ENCODE data around the gene HMGXB3.

The HMGXB3 gene

DNA sequence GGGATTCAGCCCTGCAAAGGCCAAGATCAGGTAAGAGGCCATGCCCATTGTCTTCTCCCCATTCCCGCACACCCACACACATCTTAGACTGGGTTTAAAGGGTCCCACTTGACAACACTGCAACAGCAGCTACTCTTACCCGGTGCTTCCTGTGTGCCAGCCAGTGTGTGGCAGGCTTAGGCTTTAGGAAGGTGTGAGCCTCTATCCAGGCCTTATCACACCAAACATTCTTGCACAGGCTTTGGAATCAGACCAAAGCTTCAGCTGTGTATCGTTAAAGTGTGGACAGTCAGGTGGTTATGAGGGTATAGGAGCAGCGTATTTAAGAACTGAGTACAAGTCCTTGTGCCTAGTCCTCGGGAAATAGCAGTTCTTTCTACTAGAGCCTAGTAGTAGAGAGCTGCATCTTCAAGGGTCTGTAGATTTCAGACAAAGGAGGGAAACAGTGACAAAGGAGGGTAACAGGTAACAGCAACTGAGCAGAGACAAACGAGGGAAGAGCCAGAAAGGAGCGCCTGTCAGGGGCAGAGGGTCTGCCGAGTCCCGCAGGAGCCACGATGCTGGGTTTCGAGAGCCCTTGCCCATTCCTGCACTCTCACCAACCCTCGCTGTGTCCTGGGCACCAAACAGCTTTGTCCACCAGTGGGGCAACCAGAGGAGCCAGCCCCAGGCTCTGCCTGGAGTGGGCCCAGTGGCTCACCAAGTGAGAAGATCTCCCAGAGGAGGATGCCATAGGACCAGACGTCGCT, 55.0 kb downstream of the HMGXB3 start:
- Histone ChIP-seq H3K4me1 (ENCODE audit: control insufficient read depth, insufficient read depth, low read length) (peaks cover 12% of the 10 kb centered on the region), H3K4me3 (ENCODE audit: low read depth, low read length) (no peak overlapping the region), H3K9me3 (ENCODE audit: control insufficient read depth, insufficient read depth, low read length) (no peaks in the 10 kb centered on the region), H3K27me3 (ENCODE audit: control insufficient read depth, insufficient read depth, low read length) (no peaks in the 10 kb centered on the region; the same call in 1 of the 2 replicates), H3K9ac (ENCODE audit: low read depth, low read length) (no peak overlapping the region), H3K36me3 (ENCODE audit: control insufficient read depth, insufficient read depth, low read length) (peaks cover 51% of the 10 kb centered on the region), H3K27ac (ENCODE audit: low read depth, low read length) (no peak overlapping the region)

DNA sequence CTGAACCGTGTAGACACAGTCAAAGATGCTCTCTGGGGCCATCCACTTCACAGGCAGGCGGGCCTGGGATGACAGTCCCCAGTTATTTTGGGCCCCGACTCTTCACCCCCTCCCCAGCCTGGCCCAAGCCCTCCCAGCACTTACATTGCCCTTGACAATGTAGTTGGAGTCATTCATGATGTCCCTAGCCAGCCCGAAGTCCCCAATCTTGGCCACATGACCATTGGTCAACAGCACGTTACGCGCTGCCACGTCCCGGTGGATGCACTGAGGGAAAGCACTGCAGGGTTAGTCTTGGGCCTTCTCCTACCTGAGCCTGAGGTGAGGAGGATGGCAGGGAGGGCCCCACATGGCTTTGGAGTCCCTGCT, 55.5 kb downstream of the HMGXB3 start:
- H3K4me1 ChIP-seq (ENCODE audit: control insufficient read depth, insufficient read depth, low read length), result peaks cover 12% of the 10 kb centered on the region
- no peaks in the 10 kb centered on the region; the same call in 1 of the 2 replicates for H3K27me3 ChIP-seq (ENCODE audit: control insufficient read depth, insufficient read depth, low read length)
- no peak overlapping the region for H3K4me3 ChIP-seq (ENCODE audit: low read depth, low read length)
- H3K9me3 ChIP-seq (ENCODE audit: control insufficient read depth, insufficient read depth, low read length), result no peaks in the 10 kb centered on the region
- peaks cover 46% of the 10 kb centered on the region for H3K36me3 ChIP-seq (ENCODE audit: control insufficient read depth, insufficient read depth, low read length)
- no peak overlapping the region for H3K27ac ChIP-seq (ENCODE audit: low read depth, low read length)
- no peak overlapping the region for H3K9ac ChIP-seq (ENCODE audit: low read depth, low read length)

DNA sequence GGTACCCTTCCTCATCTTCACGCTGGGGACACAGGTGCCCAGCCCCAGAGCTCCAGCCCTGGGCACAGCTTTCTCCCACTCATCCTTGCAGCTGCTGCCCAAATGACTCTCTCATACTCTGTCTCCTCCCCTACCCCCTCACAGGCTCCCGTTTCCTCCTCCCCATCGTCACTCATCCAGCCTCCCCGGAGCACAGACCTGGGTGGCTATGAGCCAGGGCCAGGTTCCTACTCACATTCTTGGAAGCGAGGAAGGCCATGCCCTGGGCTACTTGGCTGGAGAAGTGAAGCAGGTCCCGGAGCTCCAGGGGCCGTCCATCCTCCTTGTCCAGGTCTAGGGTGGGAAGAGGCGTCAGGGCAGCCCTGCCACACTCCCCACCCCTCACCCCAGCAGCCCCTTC, 56.5 kb downstream of the HMGXB3 start:
- no peak overlapping the region for H3K4me3 ChIP-seq (ENCODE audit: low read depth, low read length)
- peaks cover 36% of the 10 kb centered on the region for H3K36me3 ChIP-seq (ENCODE audit: control insufficient read depth, insufficient read depth, low read length)
- no peaks in the 10 kb centered on the region for H3K9me3 ChIP-seq (ENCODE audit: control insufficient read depth, insufficient read depth, low read length)
- peaks cover 12% of the 10 kb centered on the region for H3K4me1 ChIP-seq (ENCODE audit: control insufficient read depth, insufficient read depth, low read length)
- no peak overlapping the region for H3K9ac ChIP-seq (ENCODE audit: low read depth, low read length)
- H3K27me3 ChIP-seq (ENCODE audit: control insufficient read depth, insufficient read depth, low read length), result no peaks in the 10 kb centered on the region; the same call in 1 of the 2 replicates
- no peak overlapping the region for H3K27ac ChIP-seq (ENCODE audit: low read depth, low read length)

DNA sequence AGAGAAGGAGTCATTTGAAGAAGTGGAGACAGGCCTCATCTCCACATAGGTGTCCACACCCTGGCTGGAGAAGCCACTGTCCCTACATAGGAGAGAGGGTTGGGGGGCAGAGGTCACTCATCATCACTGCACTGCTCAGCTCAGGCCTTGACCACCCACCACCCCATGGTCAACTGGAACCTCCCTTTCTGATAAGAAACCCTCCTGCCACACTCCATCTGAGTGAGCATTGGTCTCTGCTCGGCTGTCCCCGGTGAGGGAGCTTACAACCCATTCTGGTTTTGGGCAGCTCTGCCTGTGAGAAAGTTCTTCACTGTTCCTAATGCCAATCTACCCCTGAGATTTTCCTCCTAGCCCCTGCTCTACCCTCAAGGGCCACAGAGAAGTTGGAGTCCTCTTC, 57.0 kb downstream of the HMGXB3 start:
- no peaks in the 10 kb centered on the region for H3K9me3 ChIP-seq (ENCODE audit: control insufficient read depth, insufficient read depth, low read length)
- H3K4me1 ChIP-seq (ENCODE audit: control insufficient read depth, insufficient read depth, low read length), result peaks cover 12% of the 10 kb centered on the region
- no peak overlapping the region for H3K9ac ChIP-seq (ENCODE audit: low read depth, low read length)
- H3K4me3 ChIP-seq (ENCODE audit: low read depth, low read length), result no peak overlapping the region
- no peaks in the 10 kb centered on the region; the same call in 1 of the 2 replicates for H3K27me3 ChIP-seq (ENCODE audit: control insufficient read depth, insufficient read depth, low read length)
- peak overlapping the region; percentile 49 for H3K27ac ChIP-seq (ENCODE audit: low read depth, low read length)
- peaks cover 31% of the 10 kb centered on the region for H3K36me3 ChIP-seq (ENCODE audit: control insufficient read depth, insufficient read depth, low read length)

DNA sequence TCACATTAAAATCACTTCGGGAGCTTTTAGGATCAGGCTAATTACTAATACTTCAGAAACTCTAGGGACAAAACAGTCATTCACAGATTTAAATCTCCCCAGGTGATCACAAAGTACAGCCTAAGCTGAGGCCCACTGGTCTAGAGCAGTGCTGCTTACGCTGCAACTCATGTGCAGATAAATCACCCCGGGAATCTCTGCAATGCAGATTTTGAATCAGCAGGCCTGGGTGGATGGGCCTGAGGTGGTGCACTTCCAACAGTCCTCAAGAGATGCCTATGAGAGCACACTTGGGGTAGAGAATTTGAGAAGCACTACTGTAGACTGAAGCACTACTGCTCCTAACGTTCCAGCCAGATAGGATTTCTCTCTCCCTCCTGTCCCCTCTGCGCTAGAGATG, 57.5 kb downstream of the HMGXB3 start:
- Histone ChIP-seq H3K9ac (ENCODE audit: low read depth, low read length) (no peak overlapping the region), H3K36me3 (ENCODE audit: control insufficient read depth, insufficient read depth, low read length) (peaks cover 26% of the 10 kb centered on the region), H3K27ac (ENCODE audit: low read depth, low read length) (peak overlapping the region; percentile 49)

DNA sequence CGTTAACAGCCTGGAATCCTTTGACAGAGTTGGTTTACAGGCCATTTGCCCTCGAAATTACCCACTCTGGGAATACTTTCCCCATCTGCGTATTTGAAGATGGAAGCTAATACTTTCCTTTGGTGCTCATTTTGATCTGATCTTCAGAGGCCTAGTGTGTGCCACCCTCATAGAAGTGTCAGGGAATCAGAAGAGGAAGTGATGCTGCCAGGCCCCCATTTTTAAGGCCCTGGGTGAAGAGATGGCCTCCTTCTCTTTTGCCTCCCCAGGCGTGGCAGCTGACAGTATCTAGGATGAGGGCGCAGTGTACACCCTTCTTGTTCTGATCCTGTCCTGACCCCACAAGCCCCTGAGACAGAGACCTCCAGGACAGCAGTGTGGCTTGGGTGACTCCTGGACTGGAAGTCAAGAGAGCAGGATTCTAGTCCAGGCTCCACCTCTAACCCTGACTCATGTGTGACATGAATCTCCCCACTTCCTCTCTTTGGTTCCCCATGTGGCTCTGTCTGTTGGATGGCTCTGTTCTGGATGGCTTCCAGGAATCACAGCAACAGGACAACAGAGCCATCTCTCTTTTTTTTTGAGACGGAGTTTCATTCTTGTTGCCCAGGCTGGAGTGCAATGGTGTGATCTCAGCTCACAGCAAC, 58.1 kb downstream of the HMGXB3 start:
- no peaks in the 10 kb centered on the region; the same call in 1 of the 2 replicates for H3K27me3 ChIP-seq (ENCODE audit: control insufficient read depth, insufficient read depth, low read length)
- peak overlapping the region; percentile 49 for H3K27ac ChIP-seq (ENCODE audit: low read depth, low read length)
- peaks cover 22% of the 10 kb centered on the region; the same call in 1 of the 2 replicates for H3K36me3 ChIP-seq (ENCODE audit: control insufficient read depth, insufficient read depth, low read length)
- no peak overlapping the region for H3K9ac ChIP-seq (ENCODE audit: low read depth, low read length)
- H3K9me3 ChIP-seq (ENCODE audit: control insufficient read depth, insufficient read depth, low read length), result no peaks in the 10 kb centered on the region
- H3K4me3 ChIP-seq (ENCODE audit: low read depth, low read length), result no peak overlapping the region
- peaks cover 12% of the 10 kb centered on the region for H3K4me1 ChIP-seq (ENCODE audit: control insufficient read depth, insufficient read depth, low read length)

More for the DNA sequence above, 57.5 kb downstream of the HMGXB3 start:
- no peaks in the 10 kb centered on the region; the same call in 1 of the 2 replicates for H3K27me3 ChIP-seq (ENCODE audit: control insufficient read depth, insufficient read depth, low read length)
- H3K4me3 ChIP-seq (ENCODE audit: low read depth, low read length), result no peak overlapping the region
- H3K9me3 ChIP-seq (ENCODE audit: control insufficient read depth, insufficient read depth, low read length), result no peaks in the 10 kb centered on the region
- peaks cover 12% of the 10 kb centered on the region for H3K4me1 ChIP-seq (ENCODE audit: control insufficient read depth, insufficient read depth, low read length)

DNA sequence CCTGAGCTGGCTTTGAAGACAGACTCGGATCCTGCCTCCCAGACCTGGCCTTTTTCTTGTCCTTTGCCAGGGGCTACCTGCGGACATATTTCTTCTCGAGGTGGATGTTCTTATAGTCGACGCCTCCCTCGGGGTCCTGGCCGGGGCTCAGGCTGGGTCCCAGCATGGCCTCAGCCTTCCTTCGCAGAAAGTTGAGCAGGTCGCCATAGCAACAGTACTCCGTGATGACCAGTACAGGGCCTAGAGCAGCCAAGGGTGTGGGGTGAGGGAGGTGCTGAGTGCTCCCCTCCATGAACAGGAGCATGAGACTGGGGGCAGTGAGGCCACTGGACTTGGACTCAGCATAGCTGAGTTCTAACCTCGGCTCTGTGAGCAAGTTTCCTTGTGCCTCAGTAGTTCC, 59.1 kb downstream of the HMGXB3 start:
- Histone ChIP-seq H3K27me3 (ENCODE audit: control insufficient read depth, insufficient read depth, low read length) (no peaks in the 10 kb centered on the region; the same call in 1 of the 2 replicates), H3K36me3 (ENCODE audit: control insufficient read depth, insufficient read depth, low read length) (peaks cover 12% of the 10 kb centered on the region; the same call in 1 of the 2 replicates), H3K27ac (ENCODE audit: low read depth, low read length) (no peak overlapping the region), H3K9me3 (ENCODE audit: control insufficient read depth, insufficient read depth, low read length) (no peaks in the 10 kb centered on the region), H3K9ac (ENCODE audit: low read depth, low read length) (no peak overlapping the region), H3K4me1 (ENCODE audit: control insufficient read depth, insufficient read depth, low read length) (peaks cover 12% of the 10 kb centered on the region), H3K4me3 (ENCODE audit: low read depth, low read length) (no peak overlapping the region)

DNA sequence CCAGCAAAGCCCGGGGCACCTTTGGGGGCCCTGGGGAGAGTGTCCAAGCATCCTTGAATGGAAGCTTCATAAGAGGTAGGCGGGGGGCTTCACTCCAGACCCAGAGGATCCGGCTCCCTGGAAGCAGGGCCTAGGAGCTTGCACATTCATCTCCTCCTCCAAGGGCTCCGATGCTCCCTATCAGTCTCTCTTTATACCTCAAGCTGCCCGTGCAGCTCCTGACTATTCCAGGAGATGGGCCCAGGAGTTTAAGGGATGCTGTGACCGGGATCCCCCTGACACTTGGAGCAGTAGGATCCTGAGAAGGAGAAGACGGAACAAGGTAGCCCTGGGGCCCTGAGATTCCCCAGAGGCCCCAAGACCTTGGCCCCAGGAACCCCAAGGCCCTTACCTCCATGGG, 59.9 kb downstream of the HMGXB3 start:
- Histone ChIP-seq H3K36me3 (ENCODE audit: control insufficient read depth, insufficient read depth, low read length) (peaks cover 4% of the 10 kb centered on the region; the same call in 1 of the 2 replicates), H3K9me3 (ENCODE audit: control insufficient read depth, insufficient read depth, low read length) (no peaks in the 10 kb centered on the region), H3K27ac (ENCODE audit: low read depth, low read length) (no peak overlapping the region), H3K4me1 (ENCODE audit: control insufficient read depth, insufficient read depth, low read length) (peaks cover 12% of the 10 kb centered on the region), H3K27me3 (ENCODE audit: control insufficient read depth, insufficient read depth, low read length) (no peaks in the 10 kb centered on the region; the same call in 1 of the 2 replicates), H3K9ac (ENCODE audit: low read depth, low read length) (no peak overlapping the region), H3K4me3 (ENCODE audit: low read depth, low read length) (no peak overlapping the region)

DNA sequence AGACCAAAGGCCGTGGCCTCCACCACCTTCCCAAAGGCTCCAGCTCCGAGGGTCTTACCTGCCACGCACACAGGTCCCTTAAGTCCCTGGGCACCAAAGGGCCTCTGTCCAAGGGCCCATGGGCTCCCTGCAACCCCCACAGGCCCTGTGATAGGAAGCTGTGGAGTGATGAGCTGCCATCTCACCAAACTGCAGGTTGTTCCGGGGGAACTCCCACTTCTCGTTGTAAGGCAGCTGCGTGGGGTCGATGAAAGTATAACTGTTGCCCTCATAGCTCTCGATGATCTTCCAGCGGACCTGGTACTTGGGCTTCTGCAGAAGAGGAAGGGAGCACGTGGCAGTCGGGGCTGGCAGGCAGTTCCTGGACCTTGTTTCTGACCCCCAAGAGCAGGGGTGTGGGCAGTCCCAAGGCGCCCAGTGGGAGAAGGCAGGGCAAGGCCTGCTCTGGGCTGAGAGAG, 61.0 kb downstream of the HMGXB3 start:
- Histone ChIP-seq H3K36me3 (ENCODE audit: control insufficient read depth, insufficient read depth, low read length) (no peaks in the 10 kb centered on the region), H3K4me1 (ENCODE audit: control insufficient read depth, insufficient read depth, low read length) (peaks cover 12% of the 10 kb centered on the region), H3K27me3 (ENCODE audit: control insufficient read depth, insufficient read depth, low read length) (no peaks in the 10 kb centered on the region; the same call in 1 of the 2 replicates), H3K4me3 (ENCODE audit: low read depth, low read length) (no peak overlapping the region), H3K9me3 (ENCODE audit: control insufficient read depth, insufficient read depth, low read length) (no peaks in the 10 kb centered on the region), H3K27ac (ENCODE audit: low read depth, low read length) (no peak overlapping the region), H3K9ac (ENCODE audit: low read depth, low read length) (no peak overlapping the region)

DNA sequence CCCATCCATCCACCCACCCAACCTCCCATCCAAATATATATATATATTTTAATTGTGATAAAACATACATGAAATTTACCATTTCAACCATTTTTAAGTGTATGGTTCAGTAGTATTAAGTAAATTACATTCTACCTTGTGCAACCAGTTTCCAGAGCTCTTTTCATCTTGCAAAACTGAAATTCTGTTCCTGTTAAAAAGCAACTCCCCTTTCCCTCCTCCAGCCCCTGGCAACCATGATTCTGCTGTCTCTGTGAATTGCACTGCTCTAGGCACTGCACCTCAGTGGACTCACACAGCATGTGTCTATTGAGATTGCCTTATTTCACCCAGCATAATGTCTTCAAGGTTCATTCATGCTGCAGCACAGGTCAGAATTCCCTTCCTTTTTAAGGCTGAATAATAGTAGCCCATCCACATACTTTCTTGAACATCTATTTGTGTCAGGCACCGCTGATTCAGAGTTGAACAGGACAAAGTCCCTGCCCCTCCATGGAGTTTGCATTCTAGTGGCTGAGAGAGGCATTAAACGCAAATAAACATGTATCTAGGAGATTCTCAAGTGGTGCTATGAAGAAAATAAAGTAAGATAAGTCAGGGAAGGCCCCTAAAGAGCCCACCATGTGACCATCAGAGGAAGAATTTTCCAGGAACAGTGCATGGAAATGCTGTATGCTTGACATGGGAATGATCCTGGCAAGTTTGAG, 61.8 kb downstream of the HMGXB3 start:
- H3K9me3 ChIP-seq (ENCODE audit: control insufficient read depth, insufficient read depth, low read length), result no peaks in the 10 kb centered on the region
- H3K4me1 ChIP-seq (ENCODE audit: control insufficient read depth, insufficient read depth, low read length), result peaks cover 12% of the 10 kb centered on the region
- no peaks in the 10 kb centered on the region; the same call in 1 of the 2 replicates for H3K27me3 ChIP-seq (ENCODE audit: control insufficient read depth, insufficient read depth, low read length)
- no peak overlapping the region for H3K27ac ChIP-seq (ENCODE audit: low read depth, low read length)
- no peak overlapping the region for H3K9ac ChIP-seq (ENCODE audit: low read depth, low read length)
- no peak overlapping the region for H3K4me3 ChIP-seq (ENCODE audit: low read depth, low read length)
- no peaks in the 10 kb centered on the region for H3K36me3 ChIP-seq (ENCODE audit: control insufficient read depth, insufficient read depth, low read length)
